Large intestine (tissue), 3 donors: Measurements from ENCODE around the gene DENND6B. TPM values are rescaled to one million over a fixed set of nuclear protein-coding genes. Genes with fewer than 3 reads are reported as not detected.

Source experiments
- DNase-seq, 2 donors: peaks; one replicate each; pipeline versions ENCODE4 v3.0.0 to v3.0.0-alpha.2; 2013
- H3K27ac ChIP-seq: one replicate; pipeline ENCODE4 v1.5.1; 2013; ENCODE audit warnings: low read length
- H3K27me3 ChIP-seq: 2 replicates; pipeline ENCODE4 v1.6.1; 2013; ENCODE audit warnings: low read length; ENCODE audit not compliant: control insufficient read depth, insufficient read depth
- H3K36me3 ChIP-seq: 2 replicates; pipeline ENCODE4 v1.6.1; 2013; ENCODE audit warnings: low read length; ENCODE audit not compliant: control insufficient read depth, insufficient read depth
- H3K4me1 ChIP-seq: one replicate; pipeline ENCODE4 v1.6.1; 2013; ENCODE audit warnings: low read length; ENCODE audit not compliant: control insufficient read depth, insufficient read depth
- H3K4me3 ChIP-seq: one replicate; pipeline ENCODE4 v1.5.1; 2013; ENCODE audit warnings: low read length
- H3K9me3 ChIP-seq: one replicate; pipeline ENCODE4 v1.6.1; 2013; ENCODE audit warnings: mild to moderate bottlenecking, low read depth, low read length, moderate library complexity; ENCODE audit not compliant: control insufficient read depth
- WGBS: methylation state at CpG from one replicate; pipeline ENCODE4 v1.1.5; 2013; ENCODE audit warnings: low lambda C conversion rate; ENCODE audit not compliant: insufficient coverage; 5-methylcytosine and 5-hydroxymethylcytosine counted together
- polyA plus RNA-seq: library from polyadenylated mRNA; unstranded; fragments of 120-200 nt; gene quantifications from one replicate; pipeline ENCODE4 v1.2.1, GENCODE V29; 2013

Gene DENND6B
- polyA plus RNA-seq, 1 donor = 7.1 TPM

GRCh38 chr22:50285568-50286229, 41.1 kb downstream of the DENND6B start:
- no peak for DNase-seq
- no CpG with 5 or more reads among the region's 34 CpGs for WGBS
- no peaks in the 10 kb centered on the region for H3K27me3 ChIP-seq
- H3K27ac ChIP-seq = no peak overlapping the region
- H3K4me1 ChIP-seq = peaks cover 14% of the 10 kb centered on the region
- H3K9me3 ChIP-seq = peaks cover 22% of the 10 kb centered on the region
- H3K4me3 ChIP-seq = no peak overlapping the region
- H3K36me3 ChIP-seq = peaks cover 89% of the 10 kb centered on the region

- Histone ChIP-seq H3K27me3 (no peaks in the 10 kb centered on the region), H3K9me3 (peaks cover 22% of the 10 kb centered on the region), H3K27ac (no peak overlapping the region), H3K4me1 (peaks cover 14% of the 10 kb centered on the region), H3K36me3 (peaks cover 86% of the 10 kb centered on the region), H3K4me3 (no peak overlapping the region)
- no peak for DNase-seq
- WGBS = no CpG with 5 or more reads among the region's 13 CpGs
Observed at GRCh38 chr22:50284479-50284878, 42.3 kb downstream of the DENND6B start.

GRCh38 chr22:50283821-50284220, 43.0 kb downstream of the DENND6B start:
- no CpG with 5 or more reads among the region's 30 CpGs for WGBS
- no peaks in the 10 kb centered on the region for H3K27me3 ChIP-seq
- peaks cover 21% of the 10 kb centered on the region for H3K9me3 ChIP-seq
- peaks cover 86% of the 10 kb centered on the region for H3K36me3 ChIP-seq
- DNase-seq = no peak
- H3K4me1 ChIP-seq = peaks cover 14% of the 10 kb centered on the region
- no peak overlapping the region for H3K27ac ChIP-seq
- H3K4me3 ChIP-seq = no peak overlapping the region

GRCh38 chr22:50282361-50283155, 44.3 kb downstream of the DENND6B start:
- DNase-seq = peak; percentile 79 to 82
- H3K36me3 ChIP-seq = peaks cover 86% of the 10 kb centered on the region
- no peak overlapping the region for H3K4me3 ChIP-seq
- H3K27me3 ChIP-seq = no peaks in the 10 kb centered on the region
- H3K9me3 ChIP-seq = peaks cover 31% of the 10 kb centered on the region
- peaks cover 14% of the 10 kb centered on the region for H3K4me1 ChIP-seq
- WGBS = no CpG with 5 or more reads among the region's 45 CpGs
- H3K27ac ChIP-seq = no peak overlapping the region

- Histone ChIP-seq H3K4me3 (no peak overlapping the region), H3K9me3 (peaks cover 30% of the 10 kb centered on the region), H3K4me1 (peaks cover 14% of the 10 kb centered on the region), H3K27me3 (no peaks in the 10 kb centered on the region), H3K36me3 (peaks cover 84% of the 10 kb centered on the region), H3K27ac (no peak overlapping the region)
- no peak for DNase-seq
- no CpG with 5 or more reads among the region's 25 CpGs for WGBS
Observed at GRCh38 chr22:50281957-50282356, 44.9 kb downstream of the DENND6B start.

- H3K27ac ChIP-seq = no peak overlapping the region
- H3K9me3 ChIP-seq = peaks cover 28% of the 10 kb centered on the region
- H3K27me3 ChIP-seq = no peaks in the 10 kb centered on the region
- peaks cover 14% of the 10 kb centered on the region for H3K4me1 ChIP-seq
- peaks cover 83% of the 10 kb centered on the region for H3K36me3 ChIP-seq
- WGBS = 90% methylated on average over 2 of the region's 36 CpGs
- no peak overlapping the region for H3K4me3 ChIP-seq
- DNase-seq = no peak
Observed at GRCh38 chr22:50281384-50281760, 45.4 kb downstream of the DENND6B start.

GRCh38 chr22:50280708-50281383, 46.0 kb downstream of the DENND6B start:
- peaks cover 80% of the 10 kb centered on the region for H3K36me3 ChIP-seq
- no peaks in the 10 kb centered on the region for H3K27me3 ChIP-seq
- peaks cover 30% of the 10 kb centered on the region for H3K9me3 ChIP-seq
- no peak for DNase-seq
- no peak overlapping the region for H3K4me3 ChIP-seq
- WGBS = no CpG with 5 or more reads among the region's 47 CpGs
- peaks cover 14% of the 10 kb centered on the region for H3K4me1 ChIP-seq
- H3K27ac ChIP-seq = no peak overlapping the region

- Histone ChIP-seq H3K4me3 (no peak overlapping the region), H3K36me3 (peaks cover 83% of the 10 kb centered on the region), H3K9me3 (peaks cover 30% of the 10 kb centered on the region), H3K27ac (no peak overlapping the region), H3K27me3 (no peaks in the 10 kb centered on the region), H3K4me1 (peaks cover 14% of the 10 kb centered on the region)
- no peak for DNase-seq
- no CpG with 5 or more reads among the region's 38 CpGs for WGBS
Observed at GRCh38 chr22:50280022-50280707, 46.6 kb downstream of the DENND6B start.

- Histone ChIP-seq H3K27me3 (no peaks in the 10 kb centered on the region), H3K36me3 (peaks cover 79% of the 10 kb centered on the region), H3K4me3 (no peak overlapping the region), H3K4me1 (peaks cover 14% of the 10 kb centered on the region), H3K9me3 (peaks cover 30% of the 10 kb centered on the region), H3K27ac (no peak overlapping the region)
- WGBS = no CpG with 5 or more reads among the region's 30 CpGs
- no peak for DNase-seq
Observed at GRCh38 chr22:50278956-50279619, 47.7 kb downstream of the DENND6B start.

- Histone ChIP-seq H3K27me3 (no peaks in the 10 kb centered on the region), H3K9me3 (peaks cover 30% of the 10 kb centered on the region), H3K36me3 (peaks cover 75% of the 10 kb centered on the region), H3K27ac (no peak overlapping the region), H3K4me1 (peaks cover 14% of the 10 kb centered on the region), H3K4me3 (no peak overlapping the region)
- no CpG with 5 or more reads among the region's 21 CpGs for WGBS
- DNase-seq = no peak
Observed at GRCh38 chr22:50278461-50278860, 48.4 kb downstream of the DENND6B start.
